Measurements from ENCODE around the gene PABPN1. TPM values are rescaled to one million over a fixed set of nuclear protein-coding genes. Genes with fewer than 3 reads are reported as not detected.
A peak's percentile ranks its signal among the peaks of the same experiment; 100 is the strongest.

Gene PABPN1
- polyA plus RNA-seq, 1 donor, result 309 TPM

DNA sequence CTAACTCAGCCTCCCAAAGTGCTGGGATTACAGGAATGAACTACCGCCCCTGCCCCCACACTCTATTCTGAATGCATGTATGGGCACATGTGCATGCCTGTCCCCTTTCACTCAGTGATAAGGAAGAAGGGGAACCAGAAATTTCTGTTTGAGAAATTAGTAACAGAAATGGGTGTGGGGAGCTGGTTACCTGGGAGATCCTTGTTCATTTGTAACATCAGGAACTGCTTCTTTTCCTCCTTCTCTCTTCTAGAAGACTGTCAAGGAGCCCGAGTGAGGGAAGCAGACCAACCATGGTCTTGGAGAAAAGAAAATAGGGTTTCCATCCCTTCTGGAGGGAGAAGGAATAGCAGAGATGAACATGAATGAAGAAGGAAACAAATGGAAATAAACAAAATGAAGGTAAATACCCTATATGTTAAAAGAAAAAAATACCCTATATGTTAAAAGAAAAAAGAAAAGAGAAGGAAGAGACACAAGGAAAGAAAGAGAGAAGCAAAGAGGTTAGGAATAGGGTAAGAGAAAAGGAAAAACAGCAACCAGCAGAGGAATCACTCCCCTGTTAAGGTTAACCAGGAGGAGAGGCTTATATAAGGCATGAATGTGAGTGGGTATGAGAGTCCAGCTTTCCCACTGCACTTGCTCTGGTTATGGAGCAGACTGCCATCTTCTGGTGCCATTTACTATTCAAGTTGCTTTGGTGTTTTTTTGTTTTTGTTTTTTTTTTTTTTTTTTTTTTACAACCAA, 21.9 kb upstream of the PABPN1 start:
- peak; percentile 40 for DNase-seq

DNA sequence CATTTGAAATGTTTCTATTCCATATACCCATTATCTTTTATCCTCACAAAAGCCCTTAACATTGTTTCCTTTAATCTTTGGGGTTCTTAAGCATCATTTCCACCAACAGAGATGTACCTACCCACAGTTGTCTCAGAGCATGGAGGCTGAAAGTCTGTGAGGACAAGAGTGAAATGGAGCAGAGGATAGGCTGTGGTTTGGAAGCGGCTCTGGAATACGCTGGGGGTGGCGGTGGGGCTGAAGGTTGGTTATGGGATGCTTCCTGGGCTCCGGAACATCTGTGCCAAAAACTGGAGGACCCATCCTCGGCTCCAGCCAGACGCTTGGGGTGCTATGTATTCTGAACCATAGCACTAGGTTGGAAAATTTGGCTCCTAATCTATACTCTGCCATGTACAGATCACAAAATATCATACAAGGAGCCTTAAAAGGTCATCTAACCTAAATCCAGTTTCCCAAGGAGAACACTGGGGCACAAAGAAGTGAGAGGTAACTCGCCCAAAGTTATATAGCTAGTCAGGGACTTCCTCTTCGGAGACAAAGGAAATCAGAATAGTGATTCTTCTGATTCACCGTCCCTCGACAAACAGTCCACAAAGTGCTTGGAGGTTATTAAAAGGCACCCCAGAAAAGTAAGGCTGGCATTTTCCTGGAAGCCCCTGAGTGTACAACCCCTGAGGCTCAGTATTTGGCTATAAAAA, 21.1 kb upstream of the PABPN1 start:
- DNase-seq, result no peak

DNA sequence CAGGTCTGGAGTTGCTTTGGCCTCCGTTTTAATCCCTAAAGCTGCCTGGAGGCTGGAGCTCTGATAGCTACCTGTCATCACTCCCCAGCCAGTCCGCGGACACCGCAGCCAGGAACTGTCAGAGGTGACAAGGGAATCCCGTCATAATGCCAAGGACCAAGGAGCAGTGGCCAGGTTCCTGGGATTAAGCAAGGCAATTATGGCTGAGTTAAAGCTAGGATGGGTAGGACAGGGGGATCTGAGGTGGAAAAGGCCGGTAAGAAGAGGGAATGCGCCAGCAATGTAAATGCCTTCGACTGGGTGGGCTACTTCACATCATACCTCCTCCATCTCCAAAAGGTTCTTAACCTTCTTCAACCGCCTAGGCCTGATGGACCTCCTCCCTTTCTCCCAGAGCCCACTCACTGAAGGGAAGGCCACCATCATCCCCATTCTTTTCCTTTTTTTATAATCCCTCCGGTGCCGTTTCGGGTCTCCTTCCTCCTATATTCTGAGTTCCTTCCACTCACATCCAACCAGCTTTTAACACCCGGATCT, 20.5 kb upstream of the PABPN1 start:
- no peak for DNase-seq

- peak; percentile 98 for DNase-seq
These were observed 19.8 kb upstream of the PABPN1 start for GRCh38 chr14:23301288-23301968.

DNA sequence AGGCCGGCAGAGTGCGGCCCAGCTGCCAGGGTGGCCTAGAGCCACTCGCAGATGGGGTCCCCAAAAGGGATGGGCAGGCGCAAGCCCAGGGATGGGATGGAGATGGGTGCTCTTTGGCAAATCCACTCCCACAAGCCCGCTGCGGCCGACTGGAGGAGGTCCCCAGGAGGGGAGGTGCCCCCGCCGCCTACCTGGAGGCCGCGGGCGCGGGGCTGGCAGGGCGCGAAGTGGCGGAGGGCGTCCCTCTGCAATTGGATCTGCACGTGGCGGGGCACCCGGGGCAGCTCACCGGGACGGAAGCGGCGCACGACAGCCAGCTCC, 19.3 kb upstream of the PABPN1 start:
- no peak for DNase-seq

GRCh38 chr14:23302290-23303225, 18.7 kb upstream of the PABPN1 start, which contains the start of gene PPP1R3E:
PPP1R3E (minus strand) TSS chr14:23302859; CDS start chr14:23302576, 283 bp downstream.
- peak; percentile 46 for DNase-seq

- peak; percentile 93 for DNase-seq
These were observed 14.7 kb upstream of the PABPN1 start, which contains the start of gene BCL2L2 for GRCh38 chr14:23306412-23307145. BCL2L2 (plus strand) TSS chr14:23306833; CDS start chr14:23307768, 935 bp downstream.

DNA sequence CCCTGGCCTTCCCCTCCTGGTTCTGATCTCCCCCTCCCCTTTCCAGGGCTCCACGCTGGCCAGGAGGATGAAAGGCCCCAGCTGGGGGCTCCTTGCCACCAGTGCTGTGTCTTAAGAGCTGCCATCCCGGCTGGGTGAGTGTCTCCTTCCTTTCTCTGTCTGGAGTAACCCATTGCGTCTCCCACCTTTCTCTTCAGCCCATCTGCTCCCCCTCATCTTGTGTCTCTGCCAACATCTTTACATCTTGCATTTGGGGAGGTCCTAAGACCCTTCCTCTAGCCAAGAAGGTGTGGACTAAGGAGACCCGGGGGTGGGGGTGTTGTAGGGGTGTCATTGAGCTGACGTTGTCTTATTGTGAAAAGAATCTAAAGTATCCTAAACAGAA, 14.1 kb upstream of the PABPN1 start:
- DNase-seq, result no peak

GRCh38 chr14:23307687-23308644, 13.3 kb upstream of the PABPN1 start:
- no peak for DNase-seq

GRCh38 chr14:23308721-23309445, 12.4 kb upstream of the PABPN1 start:
- no peak for DNase-seq

DNA sequence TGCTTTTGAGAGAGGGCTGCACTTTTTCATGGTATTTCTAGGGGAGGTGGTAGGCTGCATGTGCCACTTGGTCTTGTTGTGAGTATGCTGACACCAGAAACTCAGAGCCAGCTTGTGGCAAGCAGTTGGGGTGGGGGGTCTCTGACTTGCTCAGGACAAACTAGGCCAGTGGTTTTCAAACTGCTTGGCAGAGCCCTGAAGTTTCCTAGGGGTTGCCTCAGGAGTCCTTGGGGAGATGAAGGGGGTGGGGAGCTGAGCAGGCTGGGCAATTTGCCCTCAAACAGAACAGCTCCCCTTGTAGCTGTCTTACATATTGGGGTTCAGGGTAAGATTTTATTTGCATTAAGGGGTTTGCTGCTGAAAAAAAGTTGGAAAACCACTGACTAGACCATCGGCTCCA, 10.7 kb upstream of the PABPN1 start:
- no peak for DNase-seq

GRCh38 chr14:23316300-23316699, 5.0 kb upstream of the PABPN1 start:
- no peak for DNase-seq

DNA sequence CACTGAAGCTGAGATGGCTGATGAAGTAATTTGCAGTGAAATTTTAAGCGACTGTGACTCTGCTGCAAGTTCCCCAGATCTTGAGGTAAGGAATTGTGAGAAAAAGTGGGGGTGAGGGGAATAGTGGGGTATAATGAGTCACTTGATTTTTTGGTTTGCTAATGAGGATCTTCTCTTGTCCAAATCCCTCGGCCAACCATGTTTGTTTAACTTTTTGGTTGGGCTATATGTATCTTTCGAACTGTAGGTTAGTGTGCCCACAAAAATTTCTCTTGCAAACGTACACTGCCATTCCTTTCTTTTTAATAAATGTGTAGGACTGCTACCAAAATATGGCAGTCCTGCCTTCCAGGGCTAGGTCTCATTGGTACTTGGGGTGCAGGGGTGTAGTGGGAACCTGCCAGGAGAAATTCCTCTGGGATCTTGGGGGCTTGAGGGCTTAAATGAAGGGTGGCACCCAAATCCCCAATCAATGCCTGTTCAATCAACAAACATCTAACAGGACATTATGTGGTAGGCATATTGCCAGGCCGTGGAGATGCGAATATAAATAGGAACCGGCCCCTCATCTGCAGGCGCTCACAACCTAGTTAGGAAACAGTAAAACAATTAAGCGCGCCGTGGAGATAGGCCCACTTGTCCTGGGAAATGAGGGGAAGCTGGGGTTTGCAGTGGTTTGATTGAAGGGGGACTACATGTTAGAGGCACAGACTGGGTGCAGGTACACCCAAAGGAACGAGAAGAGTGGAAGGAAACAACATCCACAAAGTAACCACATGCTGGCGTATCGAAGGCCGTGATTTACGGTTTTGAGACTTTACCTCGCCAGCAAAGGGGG, 1.3 kb upstream of the PABPN1 start:
- no peak for DNase-seq

DNA sequence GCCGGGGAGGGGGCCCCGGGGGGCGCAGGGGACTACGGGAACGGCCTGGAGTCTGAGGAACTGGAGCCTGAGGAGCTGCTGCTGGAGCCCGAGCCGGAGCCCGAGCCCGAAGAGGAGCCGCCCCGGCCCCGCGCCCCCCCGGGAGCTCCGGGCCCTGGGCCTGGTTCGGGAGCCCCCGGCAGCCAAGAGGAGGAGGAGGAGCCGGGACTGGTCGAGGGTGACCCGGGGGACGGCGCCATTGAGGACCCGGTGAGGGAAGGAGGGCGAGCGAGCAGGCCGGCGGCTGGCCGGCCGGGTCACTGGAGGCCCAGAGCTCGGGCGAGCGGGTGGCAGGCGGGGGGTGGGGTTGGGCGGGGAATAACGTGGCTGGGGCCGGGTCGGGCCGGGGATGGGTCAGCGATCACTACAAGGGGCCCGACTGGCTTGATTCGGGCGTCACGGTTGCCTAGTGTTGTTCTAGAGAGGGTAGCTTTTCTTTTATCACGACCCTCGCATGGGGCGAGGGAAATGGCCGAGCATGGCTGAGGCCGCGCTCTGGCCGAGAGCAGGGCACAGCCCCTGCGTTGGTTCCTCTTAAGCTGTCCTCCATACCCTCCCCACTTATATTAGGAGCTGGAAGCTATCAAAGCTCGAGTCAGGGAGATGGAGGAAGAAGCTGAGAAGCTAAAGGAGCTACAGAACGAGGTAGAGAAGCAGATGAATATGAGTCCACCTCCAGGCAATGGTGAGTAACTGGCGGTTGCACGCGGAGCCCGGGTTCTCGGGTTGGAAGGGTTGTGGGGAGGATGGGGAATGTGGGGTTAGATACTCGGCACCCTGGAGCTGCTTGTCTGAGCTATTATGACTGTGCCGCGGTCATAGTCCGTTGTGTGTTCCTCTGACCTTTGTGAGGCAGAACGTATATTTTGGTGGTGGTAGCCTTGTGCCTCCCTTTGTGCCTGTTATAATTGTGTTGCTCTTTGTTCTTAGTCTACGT, 603 bp downstream of the PABPN1 start:
- DNase-seq, result peak; percentile 33

GRCh38 chr14:23322568-23323517, 1.6 kb downstream of the PABPN1 start:
- no peak for DNase-seq
